WTC11 (cell line): ENCODE data around the gene GABRB1. TPM values are rescaled to one million over a fixed set of nuclear protein-coding genes. Genes with fewer than 3 reads are reported as not detected.

Experiments
- ATAC-seq: fragments of 200-7000 bp; cut with Tn5 transposase; 2 replicates; pipeline ENCODE4 v1.10.0; 2021; ENCODE audit warnings: mild to moderate bottlenecking, moderate library complexity
- CTCF ChIA-PET: fragments of 300-600 bp; sonication (Branson Sonifier 250); formaldehyde crosslinking; loops from one replicate; lab custom pipeline; 2021; ENCODE audit warnings: antibody characterized with exemption; lab: Charles Lee
- POLR2A ChIA-PET: fragments of 350-600 bp; sonication (Branson Sonifier 250); formaldehyde crosslinking; loops from one replicate; lab custom pipeline; 2021; ENCODE audit warnings: antibody characterized with exemption; lab: Charles Lee
- DNase-seq: peaks from one replicate; pipeline ENCODE4 v3.0.0; 2021; ENCODE audit warnings: low spot score
- H3K27ac Mint-ChIP-seq: 2 replicates; pipeline ENCODE4 v1.8.0; 2021; ENCODE audit warnings: mixed read lengths
- H3K27me3 Mint-ChIP-seq: 2 replicates; pipeline ENCODE4 v1.8.0; 2021; ENCODE audit warnings: low read depth, mild to moderate bottlenecking, moderate library complexity, mixed read lengths
- H3K36me3 Mint-ChIP-seq: 2 replicates; pipeline ENCODE4 v1.8.0; 2021; ENCODE audit warnings: mixed read lengths
- H3K4me1 Mint-ChIP-seq: 2 replicates; pipeline ENCODE4 v1.8.0; 2022; ENCODE audit warnings: mixed read lengths
- H3K4me3 Mint-ChIP-seq: 2 replicates; pipeline ENCODE4 v1.8.0; 2021; ENCODE audit warnings: mild to moderate bottlenecking, moderate library complexity, mixed read lengths
- H3K9me3 Mint-ChIP-seq: 2 replicates; pipeline ENCODE4 v1.8.0; 2021; ENCODE audit warnings: mixed read lengths
- ATF1 ChIP-seq: sonication (generic); formaldehyde crosslinking; IDR thresholded peaks from 2 replicates; pipeline ENCODE4 v1.8.1; 2023; ENCODE audit warnings: mild to moderate bottlenecking, moderate library complexity, missing genetic modification reagents
- ATF3 ChIP-seq: sonication (generic); formaldehyde crosslinking; conservative IDR thresholded peaks from 2 replicates; pipeline ENCODE4 v1.8.1; 2022; ENCODE audit warnings: mild to moderate bottlenecking, missing genetic modification reagents
- FOXK1 ChIP-seq: sonication (generic); formaldehyde crosslinking; IDR thresholded peaks from 2 replicates; pipeline ENCODE4 v1.8.0; 2022; ENCODE audit warnings: mild to moderate bottlenecking, moderate library complexity, missing genetic modification reagents
- GTF2I ChIP-seq: fragments of 250-450 bp; sonication (Bioruptor Pico); conservative IDR thresholded peaks from 2 replicates; pipeline ENCODE4 v1.4.0; 2021; ENCODE audit warnings: mild to moderate bottlenecking
- MXD4 ChIP-seq: fragments of 250-450 bp; sonication (Bioruptor Pico); IDR thresholded peaks from 2 replicates; pipeline ENCODE4 v1.8.0; 2021; ENCODE audit warnings: mild to moderate bottlenecking, moderate library complexity, borderline replicate concordance
- NFYB ChIP-seq: sonication (generic); formaldehyde crosslinking; conservative IDR thresholded peaks from 2 replicates; pipeline ENCODE4 v1.8.0; 2022; ENCODE audit warnings: low read depth, missing genetic modification reagents
- NR2C2 ChIP-seq: sonication (generic); formaldehyde crosslinking; IDR thresholded peaks from 2 replicates; pipeline ENCODE4 v1.8.0; 2022; ENCODE audit warnings: mild to moderate bottlenecking, missing genetic modification reagents
- PRRX2 ChIP-seq: fragments of 250-450 bp; sonication (Bioruptor Pico); IDR thresholded peaks from 2 replicates; pipeline ENCODE4 v1.8.0; 2021; ENCODE audit warnings: mild to moderate bottlenecking
- SP1 ChIP-seq: sonication (generic); formaldehyde crosslinking; conservative IDR thresholded peaks from 2 replicates; pipeline ENCODE4 v1.8.1; 2022; ENCODE audit warnings: missing genetic modification reagents
- STAT6 ChIP-seq: sonication (generic); formaldehyde crosslinking; conservative IDR thresholded peaks from 2 replicates; pipeline ENCODE4 v1.8.1; 2023; ENCODE audit warnings: mild to moderate bottlenecking, low read depth, missing genetic modification reagents, moderate library complexity
- TCF7 ChIP-seq: sonication (generic); formaldehyde crosslinking; IDR thresholded peaks from 2 replicates; pipeline ENCODE4 v1.8.0; 2022; ENCODE audit warnings: mild to moderate bottlenecking, low read depth, missing genetic modification reagents, moderate library complexity
- ZNF396 ChIP-seq: fragments of 250-450 bp; sonication (Bioruptor Pico); IDR thresholded peaks from 2 replicates; pipeline ENCODE4 v1.8.0; 2021; ENCODE audit warnings: mild to moderate bottlenecking, moderate library complexity, borderline replicate concordance
- ZNF532 ChIP-seq: fragments of 250-450 bp; sonication (Bioruptor Pico); IDR thresholded peaks from 2 replicates; pipeline ENCODE4 v1.9.0; 2021; ENCODE audit warnings: mild to moderate bottlenecking, borderline replicate concordance
- total RNA-seq: library from RNA; stranded (reverse); gene quantifications from 3 replicates; pipeline ENCODE4 v1.2.3, GENCODE V29; 2021
- TF ChIP-seq, protein P1 (sequence below): sonication (generic); formaldehyde crosslinking; IDR thresholded peaks from 2 replicates; pipeline ENCODE4 v1.8.1; 2023; ENCODE audit warnings: mild to moderate bottlenecking, missing genetic modification reagents, moderate library complexity
- TF ChIP-seq, protein P2 (sequence below): sonication (generic); formaldehyde crosslinking; IDR thresholded peaks from 2 replicates; pipeline ENCODE4 v1.8.1; 2023; ENCODE audit warnings: mild to moderate bottlenecking, missing genetic modification reagents

GABRB1 gene
- total RNA-seq, 1 experiment from 2014 or later: 0.66 TPM

GRCh38 chr4:47373174-47373573 is 341.8 kb downstream of the GABRB1 start:
- CTCF ChIA-PET: no interaction called here

More at GRCh38 chr4:47373174-47373573, 341.8 kb downstream of the GABRB1 start:
- ATAC-seq (no peak), DNase-seq (no peak)
- POLR2A ChIA-PET: no interaction called here
- H3K4me3 Mint-ChIP-seq: no peak overlapping the region
- no peak overlapping the region for H3K27ac Mint-ChIP-seq
- TF ChIP-seq PRRX2 (no peak), NR2C2 (CRISPR knock-in tag) (no peak), MXD4 (no peak), FOXK1 (CRISPR knock-in tag) (no peak), ZNF396 (CRISPR knock-in tag) (no peak), ATF3 (no peak), GTF2I (CRISPR knock-in tag) (no peak), TCF7 (CRISPR knock-in tag) (no peak), ATF1 (CRISPR knock-in tag) (no peak), NFYB (no peak), SP1 (CRISPR knock-in tag) (no peak), ZNF532 (no peak), STAT6 (no peak)
- TF ChIP-seq, protein P1, sequence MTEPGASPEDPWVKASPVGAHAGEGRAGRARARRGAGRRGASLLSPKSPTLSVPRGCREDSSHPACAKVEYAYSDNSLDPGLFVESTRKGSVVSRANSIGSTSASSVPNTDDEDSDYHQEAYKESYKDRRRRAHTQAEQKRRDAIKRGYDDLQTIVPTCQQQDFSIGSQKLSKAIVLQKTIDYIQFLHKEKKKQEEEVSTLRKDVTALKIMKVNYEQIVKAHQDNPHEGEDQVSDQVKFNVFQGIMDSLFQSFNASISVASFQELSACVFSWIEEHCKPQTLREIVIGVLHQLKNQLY (CRISPR knock-in tag): no peak
- TF ChIP-seq, protein P2, sequence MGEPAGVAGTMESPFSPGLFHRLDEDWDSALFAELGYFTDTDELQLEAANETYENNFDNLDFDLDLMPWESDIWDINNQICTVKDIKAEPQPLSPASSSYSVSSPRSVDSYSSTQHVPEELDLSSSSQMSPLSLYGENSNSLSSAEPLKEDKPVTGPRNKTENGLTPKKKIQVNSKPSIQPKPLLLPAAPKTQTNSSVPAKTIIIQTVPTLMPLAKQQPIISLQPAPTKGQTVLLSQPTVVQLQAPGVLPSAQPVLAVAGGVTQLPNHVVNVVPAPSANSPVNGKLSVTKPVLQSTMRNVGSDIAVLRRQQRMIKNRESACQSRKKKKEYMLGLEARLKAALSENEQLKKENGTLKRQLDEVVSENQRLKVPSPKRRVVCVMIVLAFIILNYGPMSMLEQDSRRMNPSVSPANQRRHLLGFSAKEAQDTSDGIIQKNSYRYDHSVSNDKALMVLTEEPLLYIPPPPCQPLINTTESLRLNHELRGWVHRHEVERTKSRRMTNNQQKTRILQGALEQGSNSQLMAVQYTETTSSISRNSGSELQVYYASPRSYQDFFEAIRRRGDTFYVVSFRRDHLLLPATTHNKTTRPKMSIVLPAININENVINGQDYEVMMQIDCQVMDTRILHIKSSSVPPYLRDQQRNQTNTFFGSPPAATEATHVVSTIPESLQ: no peak
- TF ChIP-seq, all 79 proteins: peak for 0
- H3K4me1 Mint-ChIP-seq: no peaks in the 10 kb centered on the region
- H3K9me3 Mint-ChIP-seq: peaks cover 27% of the 10 kb centered on the region
- H3K36me3 Mint-ChIP-seq: no peaks in the 10 kb centered on the region
- no peaks in the 10 kb centered on the region for H3K27me3 Mint-ChIP-seq
